PC-3 (cell line): ENCODE measurements around the gene SSC5D. TPM values are rescaled to one million over a fixed set of nuclear protein-coding genes. Genes with fewer than 3 reads are reported as not detected.

Experiments used
- ATAC-seq: fragments of 200-7000 bp; cut with Tn5 transposase; 2 replicates; pipeline ENCODE4 v1.9.1; 2020; ENCODE audit warnings: mild to moderate bottlenecking, moderate library complexity
- BruUV-seq: library from RNA; stranded (reverse); fragments of 400-500 nt; replicated peaks from 2 replicates; lab custom pipeline; 2021; lab: Mats Ljungman, UMichigan
- CTCF ChIA-PET: fragments of 300-600 bp; sonication (Branson Sonifier 250); formaldehyde crosslinking; loops from one replicate; lab custom pipeline; 2022; ENCODE audit warnings: antibody characterized with exemption; lab: Charles Lee
- POLR2A ChIA-PET: fragments of 300-600 bp; sonication (Branson Sonifier 250); formaldehyde crosslinking; loops from one replicate; lab custom pipeline; 2022; ENCODE audit warnings: antibody characterized with exemption; ENCODE audit not compliant: unreplicated experiment; lab: Charles Lee
- DNase-seq: peaks from one replicate; pipeline ENCODE4 v3.0.0-alpha.2; 2015
- H2AFZ ChIP-seq: fragments of 300-600 bp; sonication (generic); 2 replicates; pipeline ENCODE4 v1.6.0; 2016; ENCODE audit warnings: antibody characterized with exemption, low read length
- H3F3A ChIP-seq: fragments of 300-600 bp; sonication (generic); one replicate; pipeline ENCODE4 v1.6.0; 2017; ENCODE audit warnings: antibody characterized with exemption, low read length, control low read depth, mild to moderate bottlenecking; ENCODE audit not compliant: unreplicated experiment
- H3K27ac ChIP-seq: fragments of 300-600 bp; sonication (generic); 2 replicates; pipeline ENCODE4 v1.5.1; 2016; ENCODE audit warnings: mild to moderate bottlenecking, low read length
- H3K27me3 ChIP-seq: fragments of 300-600 bp; sonication (generic); 2 replicates; pipeline ENCODE4 v1.6.1; 2016; ENCODE audit warnings: low read length, mixed read lengths
- H3K36me3 ChIP-seq: fragments of 300-600 bp; sonication (generic); 2 replicates; pipeline ENCODE4 v1.6.1; 2016; ENCODE audit warnings: low read depth, mixed run types, low read length, mixed read lengths
- H3K4me1 ChIP-seq: fragments of 300-600 bp; sonication (generic); 2 replicates; pipeline ENCODE4 v1.5.1; 2016; ENCODE audit warnings: low read length; ENCODE audit not compliant: insufficient read depth
- H3K4me2 ChIP-seq: fragments of 300-600 bp; sonication (generic); 2 replicates; pipeline ENCODE4 v1.6.0; 2016; ENCODE audit warnings: low read length
- H3K4me3 ChIP-seq: fragments of 300-600 bp; sonication (generic); 2 replicates; pipeline ENCODE4 v1.5.1; 2016; ENCODE audit warnings: mild to moderate bottlenecking, low read length, mixed read lengths
- H3K79me2 ChIP-seq: fragments of 300-600 bp; sonication (generic); 2 replicates; pipeline ENCODE4 v1.6.1; 2017; ENCODE audit warnings: low read length, mixed read lengths
- H3K9ac ChIP-seq: fragments of 300-600 bp; sonication (generic); 2 replicates; pipeline ENCODE4 v1.6.0; 2016; ENCODE audit warnings: mild to moderate bottlenecking, low read length
- H3K9me2 ChIP-seq: fragments of 300-600 bp; sonication (generic); replicated peaks from 2 replicates; pipeline ENCODE4 v1.6.1; 2016; ENCODE audit warnings: mixed run types, low read length, mixed read lengths
- H3K9me3 ChIP-seq: fragments of 300-600 bp; sonication (generic); 2 replicates; pipeline ENCODE4 v1.6.1; 2016; ENCODE audit warnings: low read length, mixed read lengths
- H4K20me1 ChIP-seq: fragments of 300-600 bp; sonication (generic); 2 replicates; pipeline ENCODE4 v1.6.1; 2016; ENCODE audit warnings: low read length, mixed read lengths
- CTCF ChIP-seq: fragments of 300-600 bp; sonication (generic); conservative IDR thresholded peaks from 2 replicates; pipeline ENCODE4 v1.5.1; 2017; ENCODE audit warnings: antibody characterized with exemption, low read depth, mild to moderate bottlenecking, low read length
- EZH2 ChIP-seq: fragments of 300-600 bp; sonication (generic); IDR thresholded peaks from one replicate; pipeline ENCODE4 v1.6.1; 2017; ENCODE audit warnings: antibody characterized with exemption, mild to moderate bottlenecking, low read length; ENCODE audit not compliant: unreplicated experiment
- EZH2phosphoT487 ChIP-seq: fragments of 300-600 bp; sonication (generic); IDR thresholded peaks from 2 replicates; pipeline ENCODE4 v1.6.1; 2018; ENCODE audit warnings: mild to moderate bottlenecking, antibody characterized with exemption, low read length, borderline replicate concordance
- intact Hi-C: fragments of 100-400 bp; cut with micrococcal nuclease; formaldehyde crosslinking; loops from 2 replicates; pipeline ENCODE4 v1.9.0; 2023
- total RNA-seq: library from RNA; depleted of rRNA; stranded (reverse); fragments of >200 nt; gene quantifications from 2 replicates; pipeline ENCODE4 v1.2.3, GENCODE V29; 2014

The SSC5D gene
- total RNA-seq, 1 experiment from 2014 or later = not detected

- ChIA-PET POLR2A (no interaction called here), CTCF (no interaction called here)
- DNase-seq = no peak
- Histone ChIP-seq H3K9ac (no peak overlapping the region), H3K36me3 (no peaks in the 10 kb centered on the region), H3K4me2 (no peak overlapping the region), H3K4me3 (no peak overlapping the region), H3F3A (no peaks in the 10 kb centered on the region), H3K27me3 (no peaks in the 10 kb centered on the region), H3K9me2 (no peaks in the 10 kb centered on the region), H4K20me1 (no peaks in the 10 kb centered on the region), H3K9me3 (no peaks in the 10 kb centered on the region), H3K79me2 (no peaks in the 10 kb centered on the region), H3K4me1 (no peaks in the 10 kb centered on the region; the same call in 1 of the 2 replicates), H2AFZ (no peak overlapping the region), H3K27ac (no peak overlapping the region)
- TF ChIP-seq EZH2phosphoT487 (no peak), CTCF (no peak), EZH2 (no peak)
- no TSS peak for BruUV-seq
- intact Hi-C loops = no loop called here
- no peak for ATAC-seq
These were observed 49.5 kb downstream of the SSC5D start for GRCh38 chr19:55537741-55538111.

GRCh38 chr19:55538132-55538531, 49.9 kb downstream of the SSC5D start:
- no peaks in the 10 kb centered on the region for H3K79me2 ChIP-seq
- H3K9me3 ChIP-seq = no peaks in the 10 kb centered on the region
- no peak overlapping the region for H2AFZ ChIP-seq
- TF ChIP-seq CTCF (no peak), EZH2 (no peak), EZH2phosphoT487 (no peak)
- H3K9me2 ChIP-seq = no peaks in the 10 kb centered on the region
- no peaks in the 10 kb centered on the region for H3F3A ChIP-seq
- intact Hi-C loops = no loop called here
- no peak overlapping the region for H3K27ac ChIP-seq
- H3K27me3 ChIP-seq = no peaks in the 10 kb centered on the region
- H3K4me3 ChIP-seq = no peak overlapping the region
- no peak overlapping the region for H3K4me2 ChIP-seq
- H4K20me1 ChIP-seq = no peaks in the 10 kb centered on the region
- no peaks in the 10 kb centered on the region; the same call in 1 of the 2 replicates for H3K4me1 ChIP-seq
- no peak overlapping the region for H3K9ac ChIP-seq
- POLR2A ChIA-PET = no interaction called here
- BruUV-seq = no TSS peak
- CTCF ChIA-PET = no interaction called here
- H3K36me3 ChIP-seq = no peaks in the 10 kb centered on the region
- ATAC-seq (no peak), DNase-seq (no peak)

- no peak overlapping the region for H2AFZ ChIP-seq
- TF ChIP-seq CTCF (no peak), EZH2phosphoT487 (no peak), EZH2 (no peak)
- H3F3A ChIP-seq = no peaks in the 10 kb centered on the region
- no peaks in the 10 kb centered on the region for H3K9me3 ChIP-seq
- ChIA-PET POLR2A (no interaction called here), CTCF (no interaction called here)
- DNase-seq (no peak), ATAC-seq (no peak)
- no peaks in the 10 kb centered on the region for H3K9me2 ChIP-seq
- BruUV-seq = no TSS peak
- no peaks in the 10 kb centered on the region for H3K79me2 ChIP-seq
- no peaks in the 10 kb centered on the region; the same call in 1 of the 2 replicates for H3K4me1 ChIP-seq
- intact Hi-C loops = no loop called here
- H3K9ac ChIP-seq = no peak overlapping the region
- no peak overlapping the region for H3K4me2 ChIP-seq
- H3K36me3 ChIP-seq = no peaks in the 10 kb centered on the region
- no peak overlapping the region for H3K27ac ChIP-seq
- no peaks in the 10 kb centered on the region for H4K20me1 ChIP-seq
- H3K27me3 ChIP-seq = no peaks in the 10 kb centered on the region
- H3K4me3 ChIP-seq = no peak overlapping the region
These were observed 51.1 kb downstream of the SSC5D start for GRCh38 chr19:55539090-55539984.
